ENCODE measurements around the gene CCR9. TPM values are rescaled to one million over a fixed set of nuclear protein-coding genes. Genes with fewer than 3 reads are reported as not detected.

Gene CCR9
- total and polyA plus RNA-seq, 10 of the 15 experiments (the other 5 are each of a cell fraction or from before 2014, with no cell fraction given), result 0.05 to 3.9 (median 2.4) TPM

DNA sequence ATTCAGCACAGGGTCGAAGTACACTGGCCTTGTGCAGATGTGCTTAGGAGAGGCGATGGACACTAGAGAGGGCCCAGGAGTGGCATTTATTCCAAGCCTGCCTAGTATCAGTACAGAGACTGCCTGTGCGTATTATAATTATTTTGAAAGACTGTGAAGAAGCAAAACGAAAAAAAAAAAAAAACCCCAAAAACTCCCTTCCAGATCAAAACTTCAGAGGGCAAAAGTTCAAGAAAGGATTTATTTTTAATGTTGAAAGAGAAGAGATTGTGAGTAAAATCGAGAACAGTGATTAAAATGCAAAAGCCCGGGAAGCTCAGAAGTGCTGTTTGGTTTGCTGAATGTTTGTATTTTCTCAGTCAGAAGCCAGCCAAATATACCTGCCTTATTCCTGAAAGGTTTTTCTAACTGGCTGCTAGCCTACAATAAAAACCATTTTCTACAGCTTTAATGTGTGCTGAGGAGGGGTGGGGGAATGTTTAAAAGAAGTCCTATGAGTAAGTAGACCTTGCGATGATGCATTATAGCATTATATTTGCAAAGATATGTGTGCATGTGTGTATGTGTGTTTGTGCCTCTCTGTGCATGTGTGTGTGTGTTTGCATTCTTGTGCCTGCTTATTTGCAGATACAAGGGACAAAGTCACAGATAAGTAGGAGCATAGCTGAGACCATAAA, 25.2 kb upstream of the CCR9 start (continued):
- peak; percentile 69 for TF ChIP-seq MEF2B (IDR thresholded peaks at IDR 0.05; ENCODE audit: partially characterized antibody, poor library complexity, severe bottlenecking)
- TF ChIP-seq DPF2 (IDR thresholded peaks at IDR 0.05), result peak; percentile 68
- TF ChIP-seq PML (IDR thresholded peaks at IDR 0.05; ENCODE audit: low read length), result peak; percentile 74
- peak; percentile 82 for TF ChIP-seq MTA2 (IDR thresholded peaks at IDR 0.05; ENCODE audit: low read depth)
- peak; percentile 69 for TF ChIP-seq ZNF24 (IDR thresholded peaks at IDR 0.05)
- TF ChIP-seq FOXK2 (IDR thresholded peaks at IDR 0.05), result no peak
- TF ChIP-seq, protein P1, sequence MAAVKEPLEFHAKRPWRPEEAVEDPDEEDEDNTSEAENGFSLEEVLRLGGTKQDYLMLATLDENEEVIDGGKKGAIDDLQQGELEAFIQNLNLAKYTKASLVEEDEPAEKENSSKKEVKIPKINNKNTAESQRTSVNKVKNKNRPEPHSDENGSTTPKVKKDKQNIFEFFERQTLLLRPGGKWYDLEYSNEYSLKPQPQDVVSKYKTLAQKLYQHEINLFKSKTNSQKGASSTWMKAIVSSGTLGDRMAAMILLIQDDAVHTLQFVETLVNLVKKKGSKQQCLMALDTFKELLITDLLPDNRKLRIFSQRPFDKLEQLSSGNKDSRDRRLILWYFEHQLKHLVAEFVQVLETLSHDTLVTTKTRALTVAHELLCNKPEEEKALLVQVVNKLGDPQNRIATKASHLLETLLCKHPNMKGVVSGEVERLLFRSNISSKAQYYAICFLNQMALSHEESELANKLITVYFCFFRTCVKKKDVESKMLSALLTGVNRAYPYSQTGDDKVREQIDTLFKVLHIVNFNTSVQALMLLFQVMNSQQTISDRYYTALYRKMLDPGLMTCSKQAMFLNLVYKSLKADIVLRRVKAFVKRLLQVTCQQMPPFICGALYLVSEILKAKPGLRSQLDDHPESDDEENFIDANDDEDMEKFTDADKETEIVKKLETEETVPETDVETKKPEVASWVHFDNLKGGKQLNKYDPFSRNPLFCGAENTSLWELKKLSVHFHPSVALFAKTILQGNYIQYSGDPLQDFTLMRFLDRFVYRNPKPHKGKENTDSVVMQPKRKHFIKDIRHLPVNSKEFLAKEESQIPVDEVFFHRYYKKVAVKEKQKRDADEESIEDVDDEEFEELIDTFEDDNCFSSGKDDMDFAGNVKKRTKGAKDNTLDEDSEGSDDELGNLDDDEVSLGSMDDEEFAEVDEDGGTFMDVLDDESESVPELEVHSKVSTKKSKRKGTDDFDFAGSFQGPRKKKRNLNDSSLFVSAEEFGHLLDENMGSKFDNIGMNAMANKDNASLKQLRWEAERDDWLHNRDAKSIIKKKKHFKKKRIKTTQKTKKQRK (IDR thresholded peaks at IDR 0.05; ENCODE audit: low read depth, low read length), result no peak
- TF ChIP-seq, protein P2, sequence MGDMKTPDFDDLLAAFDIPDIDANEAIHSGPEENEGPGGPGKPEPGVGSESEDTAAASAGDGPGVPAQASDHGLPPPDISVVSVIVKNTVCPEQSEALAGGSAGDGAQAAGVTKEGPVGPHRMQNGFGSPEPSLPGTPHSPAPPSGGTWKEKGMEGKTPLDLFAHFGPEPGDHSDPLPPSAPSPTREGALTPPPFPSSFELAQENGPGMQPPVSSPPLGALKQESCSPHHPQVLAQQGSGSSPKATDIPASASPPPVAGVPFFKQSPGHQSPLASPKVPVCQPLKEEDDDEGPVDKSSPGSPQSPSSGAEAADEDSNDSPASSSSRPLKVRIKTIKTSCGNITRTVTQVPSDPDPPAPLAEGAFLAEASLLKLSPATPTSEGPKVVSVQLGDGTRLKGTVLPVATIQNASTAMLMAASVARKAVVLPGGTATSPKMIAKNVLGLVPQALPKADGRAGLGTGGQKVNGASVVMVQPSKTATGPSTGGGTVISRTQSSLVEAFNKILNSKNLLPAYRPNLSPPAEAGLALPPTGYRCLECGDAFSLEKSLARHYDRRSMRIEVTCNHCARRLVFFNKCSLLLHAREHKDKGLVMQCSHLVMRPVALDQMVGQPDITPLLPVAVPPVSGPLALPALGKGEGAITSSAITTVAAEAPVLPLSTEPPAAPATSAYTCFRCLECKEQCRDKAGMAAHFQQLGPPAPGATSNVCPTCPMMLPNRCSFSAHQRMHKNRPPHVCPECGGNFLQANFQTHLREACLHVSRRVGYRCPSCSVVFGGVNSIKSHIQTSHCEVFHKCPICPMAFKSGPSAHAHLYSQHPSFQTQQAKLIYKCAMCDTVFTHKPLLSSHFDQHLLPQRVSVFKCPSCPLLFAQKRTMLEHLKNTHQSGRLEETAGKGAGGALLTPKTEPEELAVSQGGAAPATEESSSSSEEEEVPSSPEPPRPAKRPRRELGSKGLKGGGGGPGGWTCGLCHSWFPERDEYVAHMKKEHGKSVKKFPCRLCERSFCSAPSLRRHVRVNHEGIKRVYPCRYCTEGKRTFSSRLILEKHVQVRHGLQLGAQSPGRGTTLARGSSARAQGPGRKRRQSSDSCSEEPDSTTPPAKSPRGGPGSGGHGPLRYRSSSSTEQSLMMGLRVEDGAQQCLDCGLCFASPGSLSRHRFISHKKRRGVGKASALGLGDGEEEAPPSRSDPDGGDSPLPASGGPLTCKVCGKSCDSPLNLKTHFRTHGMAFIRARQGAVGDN (IDR thresholded peaks at IDR 0.05), result no peak
- TF ChIP-seq, protein P3, sequence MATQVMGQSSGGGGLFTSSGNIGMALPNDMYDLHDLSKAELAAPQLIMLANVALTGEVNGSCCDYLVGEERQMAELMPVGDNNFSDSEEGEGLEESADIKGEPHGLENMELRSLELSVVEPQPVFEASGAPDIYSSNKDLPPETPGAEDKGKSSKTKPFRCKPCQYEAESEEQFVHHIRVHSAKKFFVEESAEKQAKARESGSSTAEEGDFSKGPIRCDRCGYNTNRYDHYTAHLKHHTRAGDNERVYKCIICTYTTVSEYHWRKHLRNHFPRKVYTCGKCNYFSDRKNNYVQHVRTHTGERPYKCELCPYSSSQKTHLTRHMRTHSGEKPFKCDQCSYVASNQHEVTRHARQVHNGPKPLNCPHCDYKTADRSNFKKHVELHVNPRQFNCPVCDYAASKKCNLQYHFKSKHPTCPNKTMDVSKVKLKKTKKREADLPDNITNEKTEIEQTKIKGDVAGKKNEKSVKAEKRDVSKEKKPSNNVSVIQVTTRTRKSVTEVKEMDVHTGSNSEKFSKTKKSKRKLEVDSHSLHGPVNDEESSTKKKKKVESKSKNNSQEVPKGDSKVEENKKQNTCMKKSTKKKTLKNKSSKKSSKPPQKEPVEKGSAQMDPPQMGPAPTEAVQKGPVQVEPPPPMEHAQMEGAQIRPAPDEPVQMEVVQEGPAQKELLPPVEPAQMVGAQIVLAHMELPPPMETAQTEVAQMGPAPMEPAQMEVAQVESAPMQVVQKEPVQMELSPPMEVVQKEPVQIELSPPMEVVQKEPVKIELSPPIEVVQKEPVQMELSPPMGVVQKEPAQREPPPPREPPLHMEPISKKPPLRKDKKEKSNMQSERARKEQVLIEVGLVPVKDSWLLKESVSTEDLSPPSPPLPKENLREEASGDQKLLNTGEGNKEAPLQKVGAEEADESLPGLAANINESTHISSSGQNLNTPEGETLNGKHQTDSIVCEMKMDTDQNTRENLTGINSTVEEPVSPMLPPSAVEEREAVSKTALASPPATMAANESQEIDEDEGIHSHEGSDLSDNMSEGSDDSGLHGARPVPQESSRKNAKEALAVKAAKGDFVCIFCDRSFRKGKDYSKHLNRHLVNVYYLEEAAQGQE (IDR thresholded peaks at IDR 0.05; ENCODE audit: low read depth, low read length), result no peak
- TF ChIP-seq KDM1A (IDR thresholded peaks at IDR 0.05; ENCODE audit: borderline replicate concordance), result no peak
- peak; percentile 34 to 73; a peak in 2 of 4 replicates for TF ChIP-seq BHLHE40 (IDR thresholded peaks at IDR 0.05; ENCODE audit: borderline replicate concordance in 1 of 2, low read depth in 2 of 2, low read length in 1 of 2)
- TF ChIP-seq NR2C2 (IDR thresholded peaks at IDR 0.05; ENCODE audit: borderline replicate concordance, control insufficient read depth, insufficient read length, low read depth), result no peak
- no peak for TF ChIP-seq POLR2A (IDR thresholded peaks at IDR 0.05; ENCODE audit: low read depth, low read length)
- TF ChIP-seq, protein P4, sequence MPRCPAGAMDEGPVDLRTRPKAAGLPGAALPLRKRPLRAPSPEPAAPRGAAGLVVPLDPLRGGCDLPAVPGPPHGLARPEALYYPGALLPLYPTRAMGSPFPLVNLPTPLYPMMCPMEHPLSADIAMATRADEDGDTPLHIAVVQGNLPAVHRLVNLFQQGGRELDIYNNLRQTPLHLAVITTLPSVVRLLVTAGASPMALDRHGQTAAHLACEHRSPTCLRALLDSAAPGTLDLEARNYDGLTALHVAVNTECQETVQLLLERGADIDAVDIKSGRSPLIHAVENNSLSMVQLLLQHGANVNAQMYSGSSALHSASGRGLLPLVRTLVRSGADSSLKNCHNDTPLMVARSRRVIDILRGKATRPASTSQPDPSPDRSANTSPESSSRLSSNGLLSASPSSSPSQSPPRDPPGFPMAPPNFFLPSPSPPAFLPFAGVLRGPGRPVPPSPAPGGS (IDR thresholded peaks at IDR 0.05; ENCODE audit: borderline replicate concordance, insufficient read depth, low read depth, low read length, poor library complexity, severe bottlenecking), result peak; percentile 98
- TF ChIP-seq YY1 (IDR thresholded peaks at IDR 0.05; ENCODE audit: low read depth, low read length), result no peak
- no peak for TF ChIP-seq SMC3 (IDR thresholded peaks at IDR 0.05; ENCODE audit: borderline replicate concordance, low read length)
- no peak for TF ChIP-seq CHD2 (IDR thresholded peaks at IDR 0.05; ENCODE audit: borderline replicate concordance, low read depth, low read length)
- TF ChIP-seq CBFB (IDR thresholded peaks at IDR 0.05; ENCODE audit: low read depth), result no peak
